ENCODE results near the gene CALD1.

DNA sequence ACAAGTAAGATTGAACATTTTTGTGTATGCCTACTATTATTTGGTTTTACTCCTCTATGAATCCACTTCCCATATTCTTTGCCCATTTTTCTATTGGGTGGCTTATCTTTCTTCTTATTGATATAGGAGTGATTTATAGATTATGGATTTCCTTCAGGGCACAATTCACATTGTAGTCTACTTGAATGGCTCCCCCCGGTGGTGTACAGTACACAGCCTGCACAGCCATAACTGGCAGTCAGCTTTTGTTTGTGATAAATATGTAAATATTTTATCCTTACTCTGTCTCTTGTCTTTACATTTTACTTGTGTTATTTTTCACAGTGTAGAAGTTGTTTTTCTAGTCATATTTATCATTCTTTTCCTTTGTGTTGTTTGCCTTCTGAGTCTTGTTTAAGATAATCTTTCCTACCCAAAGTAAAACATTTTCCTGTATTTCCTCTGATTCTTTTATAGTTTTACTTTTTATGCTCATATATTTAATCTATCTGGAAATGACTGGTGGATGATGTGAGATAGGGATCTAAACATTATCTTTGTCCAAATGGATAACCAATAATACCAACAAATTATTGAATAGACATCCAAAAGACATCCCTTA lies 23.9 kb upstream of the CALD1 start:
- TF ChIP-seq, protein P1, sequence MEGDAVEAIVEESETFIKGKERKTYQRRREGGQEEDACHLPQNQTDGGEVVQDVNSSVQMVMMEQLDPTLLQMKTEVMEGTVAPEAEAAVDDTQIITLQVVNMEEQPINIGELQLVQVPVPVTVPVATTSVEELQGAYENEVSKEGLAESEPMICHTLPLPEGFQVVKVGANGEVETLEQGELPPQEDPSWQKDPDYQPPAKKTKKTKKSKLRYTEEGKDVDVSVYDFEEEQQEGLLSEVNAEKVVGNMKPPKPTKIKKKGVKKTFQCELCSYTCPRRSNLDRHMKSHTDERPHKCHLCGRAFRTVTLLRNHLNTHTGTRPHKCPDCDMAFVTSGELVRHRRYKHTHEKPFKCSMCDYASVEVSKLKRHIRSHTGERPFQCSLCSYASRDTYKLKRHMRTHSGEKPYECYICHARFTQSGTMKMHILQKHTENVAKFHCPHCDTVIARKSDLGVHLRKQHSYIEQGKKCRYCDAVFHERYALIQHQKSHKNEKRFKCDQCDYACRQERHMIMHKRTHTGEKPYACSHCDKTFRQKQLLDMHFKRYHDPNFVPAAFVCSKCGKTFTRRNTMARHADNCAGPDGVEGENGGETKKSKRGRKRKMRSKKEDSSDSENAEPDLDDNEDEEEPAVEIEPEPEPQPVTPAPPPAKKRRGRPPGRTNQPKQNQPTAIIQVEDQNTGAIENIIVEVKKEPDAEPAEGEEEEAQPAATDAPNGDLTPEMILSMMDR (IDR thresholded peaks at IDR 0.05) = peak; percentile 69
- TF ChIP-seq EZH2 (IDR thresholded peaks at IDR 0.05) (no peak), EZH2phosphoT487 (IDR thresholded peaks at IDR 0.05) (no peak)

All from neural progenitor cell (in vitro differentiated cells).